Measurements from ENCODE around the gene RNF14.

Gene RNF14

DNA sequence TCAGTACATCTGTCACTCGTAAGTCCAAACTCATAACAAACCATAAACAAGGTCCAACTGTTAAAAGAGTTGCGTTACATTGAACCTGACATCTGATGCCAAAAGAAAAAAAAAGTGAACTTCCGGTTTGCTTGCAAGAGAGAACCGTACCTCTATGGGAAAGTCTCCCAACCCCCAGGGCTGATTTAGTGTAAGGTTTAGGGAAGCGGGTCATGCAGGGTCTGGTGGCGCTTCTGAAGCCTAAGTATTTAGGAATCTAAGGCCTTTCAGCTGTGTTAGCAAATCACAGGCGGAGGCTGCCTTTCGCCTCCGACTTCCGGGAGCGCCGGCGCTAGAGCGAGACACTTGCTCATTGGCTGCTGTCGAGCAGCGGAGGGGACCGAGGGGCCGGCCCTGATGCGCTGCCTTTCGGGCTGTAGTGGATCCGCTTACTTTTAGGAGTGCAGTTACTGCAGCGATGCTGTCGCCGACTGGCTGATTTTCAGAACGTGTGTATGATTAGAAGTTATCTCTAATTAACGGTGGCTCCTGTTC, 55.9 kb downstream of the RNF14 start:
- TF ChIP-seq, protein P1, sequence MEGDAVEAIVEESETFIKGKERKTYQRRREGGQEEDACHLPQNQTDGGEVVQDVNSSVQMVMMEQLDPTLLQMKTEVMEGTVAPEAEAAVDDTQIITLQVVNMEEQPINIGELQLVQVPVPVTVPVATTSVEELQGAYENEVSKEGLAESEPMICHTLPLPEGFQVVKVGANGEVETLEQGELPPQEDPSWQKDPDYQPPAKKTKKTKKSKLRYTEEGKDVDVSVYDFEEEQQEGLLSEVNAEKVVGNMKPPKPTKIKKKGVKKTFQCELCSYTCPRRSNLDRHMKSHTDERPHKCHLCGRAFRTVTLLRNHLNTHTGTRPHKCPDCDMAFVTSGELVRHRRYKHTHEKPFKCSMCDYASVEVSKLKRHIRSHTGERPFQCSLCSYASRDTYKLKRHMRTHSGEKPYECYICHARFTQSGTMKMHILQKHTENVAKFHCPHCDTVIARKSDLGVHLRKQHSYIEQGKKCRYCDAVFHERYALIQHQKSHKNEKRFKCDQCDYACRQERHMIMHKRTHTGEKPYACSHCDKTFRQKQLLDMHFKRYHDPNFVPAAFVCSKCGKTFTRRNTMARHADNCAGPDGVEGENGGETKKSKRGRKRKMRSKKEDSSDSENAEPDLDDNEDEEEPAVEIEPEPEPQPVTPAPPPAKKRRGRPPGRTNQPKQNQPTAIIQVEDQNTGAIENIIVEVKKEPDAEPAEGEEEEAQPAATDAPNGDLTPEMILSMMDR (IDR thresholded peaks at IDR 0.05): no peak

DNA sequence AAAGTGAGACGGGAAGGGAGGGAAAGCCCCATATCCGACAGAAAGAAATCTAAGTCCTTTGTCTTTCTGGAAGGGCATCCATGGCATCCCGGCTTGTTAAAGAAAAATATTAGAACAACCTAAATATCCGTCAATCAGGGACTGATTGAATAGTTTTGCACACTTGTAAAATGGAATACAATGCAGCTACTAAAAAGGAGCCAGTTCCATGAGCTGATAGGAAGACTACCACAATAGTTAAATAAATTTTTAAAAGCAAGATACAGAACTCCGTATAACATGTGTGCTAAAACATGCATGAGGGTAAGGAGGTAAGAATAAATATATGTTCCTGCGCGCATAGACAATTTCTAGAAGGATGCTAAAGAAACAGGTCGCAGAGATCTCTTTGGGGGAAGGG, 56.7 kb downstream of the RNF14 start:
- TF ChIP-seq, protein P1 (IDR thresholded peaks at IDR 0.05): no peak

DNA sequence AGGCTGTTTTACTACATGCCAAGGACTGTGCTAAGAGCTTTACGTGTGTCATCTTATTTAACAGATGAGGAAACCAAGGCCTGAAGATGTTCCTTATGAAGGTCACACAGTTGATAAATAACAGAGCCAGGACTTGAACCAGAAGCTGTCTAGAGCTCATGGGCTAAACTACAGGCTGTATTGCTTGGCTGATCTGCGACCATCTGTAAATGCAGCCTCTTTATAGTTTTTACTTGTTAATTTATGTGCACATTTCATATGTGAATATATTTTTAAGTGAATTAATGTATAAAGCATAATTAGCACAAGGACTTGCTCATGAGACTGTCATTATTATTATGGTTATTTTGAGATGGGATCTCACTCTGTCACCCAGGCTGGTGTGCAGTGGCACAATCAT, 63.2 kb downstream of the RNF14 start:
- TF ChIP-seq, protein P1 (IDR thresholded peaks at IDR 0.05): no peak

DNA sequence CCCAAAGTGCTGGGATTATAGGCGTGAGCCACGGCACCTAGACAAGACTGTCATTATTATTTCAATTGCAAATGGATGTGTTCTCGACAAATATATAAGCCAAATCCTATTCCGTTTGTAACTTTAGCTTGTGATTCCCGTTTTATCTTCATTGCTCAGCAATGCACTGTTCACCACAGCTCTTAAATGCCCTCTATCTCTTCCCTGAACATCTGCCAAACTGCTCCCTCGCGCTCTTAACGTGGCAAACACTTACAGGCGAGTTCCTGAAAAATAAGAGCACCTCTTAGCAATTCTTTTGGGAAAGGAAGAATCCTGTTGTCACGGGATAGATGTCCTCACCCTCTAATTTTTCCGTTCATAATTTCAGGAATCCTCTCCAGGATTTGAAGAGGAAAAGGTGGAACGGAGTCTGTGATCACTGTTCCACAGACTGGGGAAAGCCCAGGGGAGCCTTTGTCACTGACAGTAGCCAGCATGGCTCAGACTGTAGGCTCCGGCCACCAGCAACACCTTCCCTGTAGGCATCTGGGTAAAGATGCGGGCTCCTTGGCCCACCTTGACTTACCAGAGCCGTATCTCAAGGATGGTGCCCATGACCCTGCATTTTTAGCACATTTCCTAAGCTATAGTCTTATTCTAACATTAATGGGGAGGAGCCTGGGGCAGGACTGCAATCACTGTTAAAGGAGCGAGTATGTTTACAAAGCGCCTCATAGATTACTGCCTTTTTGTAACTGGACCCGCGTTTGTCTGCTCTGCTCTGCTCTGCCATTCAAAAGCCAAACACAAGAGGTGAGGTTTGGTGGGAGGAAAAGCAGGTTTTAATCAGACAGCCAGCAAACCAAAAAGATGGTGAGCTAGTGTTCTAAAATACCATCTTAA, 64.1 kb downstream of the RNF14 start:
- TF ChIP-seq, protein P1 (IDR thresholded peaks at IDR 0.05): no peak

DNA sequence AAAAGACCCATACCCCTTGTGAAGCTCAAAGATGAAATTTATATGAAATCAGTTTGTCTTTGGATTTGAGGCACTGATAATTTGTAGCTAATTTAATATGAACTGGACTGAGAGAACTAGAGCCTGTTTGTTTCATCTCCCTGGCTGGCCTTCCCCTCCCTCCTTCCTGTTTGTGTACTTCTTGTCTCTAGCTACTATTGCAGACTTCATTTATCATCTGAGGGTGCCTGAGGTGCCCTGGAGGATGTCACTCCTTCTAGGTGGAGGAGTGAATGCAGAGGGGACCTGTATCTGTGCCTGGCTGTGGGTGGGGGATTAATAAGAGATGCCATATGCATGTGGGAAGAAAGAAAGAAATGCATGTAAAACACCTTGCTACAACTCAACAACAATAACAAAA, 66.1 kb downstream of the RNF14 start:
- TF ChIP-seq, protein P1 (IDR thresholded peaks at IDR 0.05): no peak

DNA sequence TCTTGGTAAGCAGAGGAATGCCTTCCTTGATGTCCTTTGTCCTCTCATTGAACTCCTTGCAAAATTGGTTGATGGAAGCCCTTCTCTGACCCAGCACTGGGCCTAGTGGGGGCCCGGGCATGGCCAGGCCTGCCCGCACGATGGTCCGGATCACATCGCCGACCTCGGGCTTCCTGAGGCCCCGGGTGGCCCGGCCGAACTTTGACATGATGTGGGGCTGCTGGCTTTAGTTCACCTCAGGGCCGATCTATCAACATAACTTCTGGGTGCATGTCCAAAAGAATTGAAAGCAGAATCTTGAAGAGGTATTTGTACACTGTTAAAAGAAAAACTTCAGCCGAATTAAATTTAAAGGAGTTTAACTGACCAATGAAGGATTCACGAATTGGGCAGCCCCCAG, 68.0 kb downstream of the RNF14 start:
- TF ChIP-seq, protein P1 (IDR thresholded peaks at IDR 0.05): no peak

DNA sequence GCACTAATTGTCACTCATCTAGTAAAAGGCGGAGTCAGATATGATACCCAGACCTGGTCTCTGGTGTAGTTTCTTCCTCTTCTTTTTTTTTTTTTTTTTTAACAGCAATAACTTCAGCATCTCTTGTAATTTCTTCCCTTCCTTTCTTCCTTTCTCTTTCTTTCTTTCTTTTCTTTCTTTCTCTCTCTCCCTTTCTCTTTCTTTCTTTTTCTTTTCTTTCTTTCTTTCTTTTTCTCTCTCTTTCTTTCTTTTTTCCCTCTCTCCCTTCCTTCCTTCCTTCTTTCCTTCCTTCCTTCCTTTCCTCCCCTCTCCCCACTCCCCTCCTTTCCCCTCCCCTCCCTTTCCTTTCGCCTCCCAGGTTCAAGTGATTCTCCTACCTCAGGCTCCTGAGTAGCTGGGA, 69.8 kb downstream of the RNF14 start:
- TF ChIP-seq, protein P1 (IDR thresholded peaks at IDR 0.05): no peak
